ENCODE measurements around the gene ACTN1. TPM values are rescaled to one million over a fixed set of nuclear protein-coding genes. Genes with fewer than 3 reads are reported as not detected.

Gene ACTN1
- total RNA-seq, 1 experiment from 2014 or later, result 148 TPM

GRCh38 chr14:68956724-68957123 lies 22.4 kb downstream of the ACTN1 start:
- Histone ChIP-seq H3K36me3 (ENCODE audit: insufficient read depth, low read length, poor library complexity, severe bottlenecking) (no peaks in the 10 kb centered on the region), H3K27me3 (replicated peaks; ENCODE audit: insufficient read depth, low read depth, low read length, poor library complexity) (no peaks in the 10 kb centered on the region), H3K4me3 (ENCODE audit: low read depth, low read length, poor library complexity, severe bottlenecking) (no peak overlapping the region), H3K4me1 (ENCODE audit: insufficient read depth, low read length, poor library complexity, severe bottlenecking) (peaks cover 52% of the 10 kb centered on the region), H3K9me3 (ENCODE audit: low read depth, low read length, poor library complexity, severe bottlenecking) (no peaks in the 10 kb centered on the region), H3K27ac (ENCODE audit: low read depth, low read length, poor library complexity, severe bottlenecking) (peak overlapping the region; percentile 66)
- DNase-seq (ENCODE audit: low spot score), result no peak
- no TSS peak for BruUV-seq (replicated peaks)
- TF ChIP-seq CTCF (conservative IDR thresholded peaks at IDR 0.05; ENCODE audit: low read depth, low read length) (no peak), EZH2 (IDR thresholded peaks at IDR 0.05; ENCODE audit: borderline replicate concordance, low read depth, low read length, poor library complexity, severe bottlenecking) (no peak)
- ChIA-PET CTCF (no interaction called here), POLR2A (ENCODE audit: low non-redundant PET) (interaction anchor here (0.6 kb wide), 1 partner anchor 412 kb away, joined by 3 read pairs; no protein-coding TSS in a partner anchor)
- intact Hi-C loops (cut with micrococcal nuclease; ENCODE audit: unreplicated experiment), result no loop called here

GRCh38 chr14:68955851-68956179 lies 23.3 kb downstream of the ACTN1 start:
- no peaks in the 10 kb centered on the region for H3K27me3 ChIP-seq (replicated peaks; ENCODE audit: insufficient read depth, low read depth, low read length, poor library complexity)
- BruUV-seq (replicated peaks), result no TSS peak
- H3K4me1 ChIP-seq (ENCODE audit: insufficient read depth, low read length, poor library complexity, severe bottlenecking), result peaks cover 61% of the 10 kb centered on the region
- H3K9me3 ChIP-seq (ENCODE audit: low read depth, low read length, poor library complexity, severe bottlenecking), result no peaks in the 10 kb centered on the region
- no peaks in the 10 kb centered on the region for H3K36me3 ChIP-seq (ENCODE audit: insufficient read depth, low read length, poor library complexity, severe bottlenecking)
- TF ChIP-seq EZH2 (IDR thresholded peaks at IDR 0.05; ENCODE audit: borderline replicate concordance, low read depth, low read length, poor library complexity, severe bottlenecking) (no peak), CTCF (conservative IDR thresholded peaks at IDR 0.05; ENCODE audit: low read depth, low read length) (no peak)
- no peak for DNase-seq (ENCODE audit: low spot score)
- intact Hi-C loops (cut with micrococcal nuclease; ENCODE audit: unreplicated experiment), result no loop called here
- H3K4me3 ChIP-seq (ENCODE audit: low read depth, low read length, poor library complexity, severe bottlenecking), result no peak overlapping the region
- ChIA-PET POLR2A (ENCODE audit: low non-redundant PET) (interaction anchor here (0.5 kb wide), 1 partner anchor 877 kb away, joined by 3 read pairs; no protein-coding TSS in a partner anchor), CTCF (no interaction called here)
- H3K27ac ChIP-seq (ENCODE audit: low read depth, low read length, poor library complexity, severe bottlenecking), result peak overlapping the region; percentile 66

GRCh38 chr14:68955164-68955850 lies 23.8 kb downstream of the ACTN1 start:
- H3K36me3 ChIP-seq (ENCODE audit: insufficient read depth, low read length, poor library complexity, severe bottlenecking), result no peaks in the 10 kb centered on the region
- no peaks in the 10 kb centered on the region for H3K27me3 ChIP-seq (replicated peaks; ENCODE audit: insufficient read depth, low read depth, low read length, poor library complexity)
- DNase-seq (ENCODE audit: low spot score), result peak; percentile 25
- H3K27ac ChIP-seq (ENCODE audit: low read depth, low read length, poor library complexity, severe bottlenecking), result peak overlapping the region; percentile 66
- CTCF ChIA-PET, result no interaction called here
- peaks cover 65% of the 10 kb centered on the region for H3K4me1 ChIP-seq (ENCODE audit: insufficient read depth, low read length, poor library complexity, severe bottlenecking)
- TF ChIP-seq EZH2 (IDR thresholded peaks at IDR 0.05; ENCODE audit: borderline replicate concordance, low read depth, low read length, poor library complexity, severe bottlenecking) (no peak), CTCF (conservative IDR thresholded peaks at IDR 0.05; ENCODE audit: low read depth, low read length) (no peak)
- no TSS peak for BruUV-seq (replicated peaks)
- no peak overlapping the region for H3K4me3 ChIP-seq (ENCODE audit: low read depth, low read length, poor library complexity, severe bottlenecking)
- POLR2A ChIA-PET (ENCODE audit: low non-redundant PET), result no interaction called here
- intact Hi-C loops (cut with micrococcal nuclease; ENCODE audit: unreplicated experiment), result no loop called here
- no peaks in the 10 kb centered on the region for H3K9me3 ChIP-seq (ENCODE audit: low read depth, low read length, poor library complexity, severe bottlenecking)
